GM18502 (cell line): ENCODE data around the gene PDHX.
"Not testable (repeated sequence)": the region's sequence is repeated elsewhere in the genome, so short reads cannot be mapped to it uniquely, and the experiment has no call there.

ENCODE experiments used
- ATAC-seq: cut with Tn5 transposase; IDR thresholded peaks from one replicate; pipeline ENCODE4 v1.9.1; 2021; ENCODE audit warnings: mild to moderate bottlenecking; ENCODE audit not compliant: unreplicated experiment, poor library complexity

PDHX gene

GRCh38 chr11:34909955-34910354, 6.5 kb upstream of the PDHX start:
- ATAC-seq, result no peak

- ATAC-seq, result peak; percentile 44
Observed at GRCh38 chr11:34910817-34911216, 5.6 kb upstream of the PDHX start.

- ATAC-seq, result no peak
Observed at GRCh38 chr11:34911676-34912075, 4.7 kb upstream of the PDHX start.

- ATAC-seq, result not testable (repeated sequence)
Observed at GRCh38 chr11:34913556-34913955, 2.9 kb upstream of the PDHX start.

DNA sequence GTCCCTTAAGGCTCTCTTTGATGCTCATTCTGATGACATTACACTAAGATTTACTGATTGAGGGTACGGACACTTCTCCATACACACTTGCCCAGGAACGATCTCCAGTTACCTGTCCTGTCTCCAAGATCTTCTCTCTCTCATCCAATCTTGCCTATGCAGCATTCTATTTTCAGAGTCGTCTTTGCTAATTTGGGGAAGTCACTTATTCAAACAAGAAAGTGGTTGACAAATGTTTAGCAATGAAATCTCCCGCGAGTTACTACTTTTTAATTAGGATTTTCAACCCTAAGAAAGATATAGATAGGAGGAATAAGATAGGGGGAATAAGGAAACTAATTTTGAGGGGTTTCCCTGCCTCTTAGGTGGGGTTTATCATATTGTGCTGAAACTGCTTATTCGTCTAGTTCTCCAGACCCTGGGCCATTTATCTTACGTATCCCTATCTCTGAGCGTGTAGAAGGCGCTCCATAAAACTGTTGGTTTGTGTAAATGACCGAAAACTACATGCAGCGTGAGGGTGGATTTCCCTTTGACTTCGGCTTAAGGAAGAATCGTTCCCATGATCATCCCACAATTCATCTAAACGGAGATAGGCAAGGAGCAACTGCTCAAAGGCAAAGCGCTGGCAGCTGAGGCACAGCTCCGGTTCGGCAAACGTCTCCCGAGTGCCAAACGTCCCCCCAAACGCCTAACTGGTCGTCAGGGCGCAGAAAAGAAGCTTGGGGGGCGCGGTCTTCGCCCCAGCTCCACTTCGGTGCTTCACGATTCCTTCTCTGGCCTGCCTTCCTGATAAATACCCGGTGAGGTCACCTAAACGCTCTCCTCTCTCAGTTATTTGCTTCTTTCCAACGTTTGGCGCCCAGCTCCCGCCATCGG, 1.0 kb upstream of the PDHX start:
- ATAC-seq, result peak; percentile 17

DNA sequence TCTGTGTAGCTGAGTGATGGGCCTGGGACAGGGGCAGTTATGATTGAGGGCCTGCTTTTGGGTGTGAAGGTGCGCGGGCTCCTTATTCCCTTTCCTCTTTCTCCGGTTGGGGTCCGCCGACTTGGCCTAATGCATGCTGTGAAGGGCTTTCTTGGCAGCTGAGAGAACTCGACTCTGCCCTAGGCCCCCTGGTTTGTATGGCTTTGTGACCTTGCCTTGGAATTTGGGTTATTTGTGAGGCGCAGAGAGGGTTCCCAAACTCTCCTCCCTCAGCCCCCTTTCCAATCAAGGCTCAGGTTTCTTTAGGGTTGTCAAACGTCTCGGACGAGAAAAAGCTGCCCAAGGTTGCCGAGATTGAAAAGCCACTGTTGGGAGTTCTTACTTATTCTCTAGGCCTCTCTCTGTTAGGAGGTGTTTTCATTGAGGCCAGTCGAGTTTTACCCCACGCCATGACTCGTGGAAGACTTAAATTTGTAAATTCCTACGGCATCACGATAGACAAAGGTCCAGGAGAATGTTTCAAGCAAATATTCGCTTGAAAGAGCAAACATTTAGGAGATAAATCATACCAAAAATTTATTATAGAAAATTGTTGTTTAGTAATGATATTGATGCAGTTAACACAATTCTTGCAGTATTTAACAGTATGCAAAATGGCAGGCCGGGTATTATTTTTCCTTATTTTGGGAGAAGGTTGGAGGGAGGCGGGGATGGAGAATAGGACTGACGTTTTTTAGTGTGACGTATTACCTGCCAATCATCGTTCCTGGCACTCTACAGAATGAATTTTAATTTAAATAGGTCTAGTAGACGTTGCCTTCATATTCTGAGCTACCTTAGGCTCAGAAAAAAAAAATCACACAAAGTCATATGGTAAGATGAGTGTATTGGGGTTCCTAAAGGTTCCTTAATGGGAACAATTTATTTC, 689 bp downstream of the PDHX start:
- no peak for ATAC-seq

DNA sequence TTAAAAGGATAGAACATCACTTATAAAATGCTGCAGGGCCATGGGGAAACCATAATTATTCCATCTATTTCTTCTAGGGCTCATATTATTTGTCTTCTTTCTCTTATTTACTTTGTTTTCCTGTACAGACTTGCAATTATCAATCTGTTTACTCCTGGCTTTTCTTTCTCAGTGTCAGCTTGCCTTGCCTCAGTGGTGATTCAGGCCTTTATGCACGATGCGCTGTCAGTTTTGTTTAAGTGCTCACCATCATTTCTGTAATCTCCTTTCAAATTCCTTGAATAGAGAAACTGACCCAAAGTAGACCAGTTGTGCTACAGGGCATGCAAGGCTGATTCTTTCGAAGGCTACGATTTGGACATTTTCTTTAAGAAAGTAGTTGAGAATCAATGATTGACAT, 4.7 kb downstream of the PDHX start:
- ATAC-seq, result no peak

DNA sequence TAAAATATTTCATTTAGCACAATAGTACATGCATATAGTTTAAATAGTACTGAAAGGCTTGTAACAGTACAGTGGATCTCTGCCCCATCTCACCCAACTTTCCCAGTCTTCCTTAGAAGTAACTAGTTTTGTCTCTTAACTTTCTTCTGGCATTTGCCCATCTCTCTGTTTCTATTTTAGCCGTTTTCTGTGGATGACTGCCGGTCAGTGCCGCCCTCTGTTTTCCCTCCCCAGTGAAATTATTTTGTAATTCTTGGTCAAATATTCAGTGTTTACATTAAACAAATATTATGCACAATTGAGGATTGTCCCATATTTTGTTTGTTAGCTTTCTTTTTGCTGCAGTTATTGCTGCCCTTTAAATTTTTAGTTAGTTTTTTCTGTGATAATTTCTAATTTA, 8.3 kb downstream of the PDHX start:
- ATAC-seq, result no peak

DNA sequence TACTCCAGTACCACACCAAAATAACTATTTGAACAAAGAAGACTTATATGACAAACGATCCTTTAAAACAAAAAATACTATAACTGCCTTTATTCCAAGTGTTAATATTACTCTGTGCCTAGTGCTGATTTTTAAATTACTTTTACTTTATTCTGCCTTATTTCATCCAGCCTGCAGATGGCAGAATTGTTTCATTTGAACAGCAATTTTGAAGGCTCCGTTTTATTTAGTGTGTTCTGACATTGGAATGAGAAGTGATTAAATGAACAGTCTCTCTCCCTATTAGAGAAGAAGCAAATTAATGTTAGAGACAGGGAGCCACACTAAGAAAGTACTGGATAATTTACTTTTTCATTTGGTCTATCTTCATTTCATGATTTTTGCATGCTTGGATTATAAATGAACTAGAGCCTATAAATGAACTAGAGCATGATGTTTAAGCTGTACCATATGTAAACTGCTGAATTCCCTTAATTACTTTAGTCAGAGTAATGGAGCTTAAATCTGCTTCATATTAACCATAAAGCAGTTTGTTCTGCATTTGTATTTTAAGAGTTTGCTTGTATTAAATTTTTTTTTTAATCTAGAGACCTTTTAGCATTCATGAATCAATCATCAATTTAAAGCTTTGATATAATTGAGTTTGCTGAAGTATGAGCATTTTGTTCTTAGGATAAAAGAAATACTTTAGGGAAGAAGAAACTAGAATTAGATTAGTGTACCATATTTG, 9.8 kb downstream of the PDHX start:
- no peak for ATAC-seq

GRCh38 chr11:34926831-34927132, 10.4 kb downstream of the PDHX start:
- no peak for ATAC-seq

DNA sequence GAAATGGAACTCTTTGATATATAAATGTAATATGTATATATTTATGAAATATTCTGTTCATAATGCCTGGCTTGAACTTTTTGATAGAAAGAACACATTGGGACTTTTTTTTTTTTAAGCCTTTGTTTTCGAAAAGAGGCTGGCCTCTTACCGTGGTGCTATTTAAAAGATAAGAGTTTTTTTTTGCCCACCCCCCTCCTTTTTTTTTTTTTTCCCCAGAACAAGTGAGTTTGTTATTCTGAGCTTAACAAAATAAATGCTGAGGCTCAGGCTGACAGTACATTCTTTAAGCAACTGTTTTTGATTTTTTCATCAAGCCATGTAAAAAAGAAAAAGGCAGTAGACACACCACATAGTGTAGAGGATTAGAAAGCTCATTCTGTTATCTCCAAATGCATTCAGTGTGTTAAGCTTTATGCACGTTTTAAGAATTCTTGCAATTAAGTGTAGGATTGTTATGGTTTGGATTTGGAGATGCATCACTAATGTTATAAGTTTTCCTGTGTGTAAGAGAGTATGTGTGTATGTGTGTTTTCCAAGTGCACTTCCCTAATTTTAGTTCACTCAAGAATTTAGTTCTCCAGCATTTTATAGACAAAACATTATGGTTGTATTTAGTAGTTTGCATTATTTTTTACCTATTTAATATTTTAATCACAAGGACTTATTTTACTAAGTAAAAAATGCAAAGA, 12.0 kb downstream of the PDHX start:
- no peak for ATAC-seq

GRCh38 chr11:34928960-34929680, 12.7 kb downstream of the PDHX start:
- ATAC-seq, result no peak

DNA sequence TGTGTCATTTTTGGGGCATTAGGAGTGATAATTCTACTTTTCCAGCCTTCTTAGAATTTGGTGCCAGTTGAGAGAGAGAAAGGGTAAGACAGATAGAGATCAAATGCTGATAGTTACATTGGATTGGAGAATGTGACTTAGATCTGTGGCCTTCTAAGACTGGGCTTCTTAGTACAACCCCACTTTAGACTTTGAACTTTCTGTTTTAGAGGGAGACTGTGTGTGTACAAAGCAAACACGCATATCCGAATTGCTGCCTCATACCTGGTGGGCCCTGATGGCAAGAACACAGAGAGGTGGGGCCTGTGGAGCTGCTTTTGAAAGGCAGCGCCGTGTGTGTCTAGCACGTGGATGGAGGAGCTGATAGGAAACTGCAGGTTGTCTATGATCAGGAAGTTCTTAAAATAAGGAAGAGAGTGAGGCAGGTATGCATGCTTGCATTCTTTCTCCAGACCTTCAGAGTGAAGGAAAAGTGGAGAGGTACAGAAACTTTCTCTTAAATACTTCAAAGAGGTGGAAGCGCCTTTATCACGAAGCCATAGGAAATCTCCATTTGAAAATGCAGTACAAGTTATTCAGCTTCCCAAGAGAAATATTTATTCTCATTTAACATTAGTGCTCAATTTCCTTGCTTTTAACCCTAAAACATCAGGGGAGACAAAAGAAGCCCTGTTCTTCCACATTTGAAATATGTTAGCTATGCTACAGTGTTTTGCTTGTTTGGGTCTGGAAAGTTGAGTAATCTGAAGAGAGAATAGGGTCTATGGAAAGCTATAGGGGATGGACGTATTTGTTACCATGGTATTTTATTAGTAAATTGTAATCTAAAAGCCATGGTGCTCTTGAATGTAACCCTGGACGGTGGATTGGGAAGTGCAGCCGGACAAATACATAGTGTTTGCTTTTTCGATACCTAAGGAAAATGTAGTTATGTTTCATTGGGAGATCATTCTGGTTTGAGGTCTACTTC, 13.7 kb downstream of the PDHX start:
- no peak for ATAC-seq

DNA sequence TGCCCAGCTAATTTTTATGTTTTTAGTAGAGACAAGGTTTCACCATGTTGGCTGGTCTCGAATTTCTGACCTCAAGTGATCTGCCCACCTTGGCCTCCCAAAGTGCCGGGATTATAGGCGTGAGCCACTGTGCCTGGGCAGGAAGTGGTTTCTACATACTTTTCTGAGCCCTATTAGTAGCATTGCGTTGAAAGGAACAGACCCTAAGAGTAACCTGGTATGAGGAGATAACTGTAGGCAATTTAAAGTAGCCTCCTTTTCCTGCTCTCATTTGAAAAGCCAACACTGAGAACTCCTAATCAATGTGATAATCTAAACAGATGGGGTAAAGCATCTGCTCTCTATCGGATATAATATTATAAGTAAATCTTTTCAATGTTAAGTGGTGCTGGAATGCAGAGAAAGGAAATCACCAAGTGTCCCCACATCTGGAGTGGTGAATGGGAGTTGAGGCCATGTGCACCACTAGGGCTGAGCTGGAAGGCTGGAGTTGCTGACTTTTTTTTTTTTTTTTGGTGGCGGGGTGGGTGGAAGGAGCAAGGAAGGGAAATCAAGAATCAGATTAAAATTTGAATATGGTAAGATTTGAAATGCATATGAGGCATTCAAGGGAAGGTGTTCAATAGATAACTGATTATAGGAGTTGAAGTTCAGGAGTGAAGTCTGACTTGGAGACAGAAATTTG, 20.7 kb downstream of the PDHX start:
- ATAC-seq, result no peak

DNA sequence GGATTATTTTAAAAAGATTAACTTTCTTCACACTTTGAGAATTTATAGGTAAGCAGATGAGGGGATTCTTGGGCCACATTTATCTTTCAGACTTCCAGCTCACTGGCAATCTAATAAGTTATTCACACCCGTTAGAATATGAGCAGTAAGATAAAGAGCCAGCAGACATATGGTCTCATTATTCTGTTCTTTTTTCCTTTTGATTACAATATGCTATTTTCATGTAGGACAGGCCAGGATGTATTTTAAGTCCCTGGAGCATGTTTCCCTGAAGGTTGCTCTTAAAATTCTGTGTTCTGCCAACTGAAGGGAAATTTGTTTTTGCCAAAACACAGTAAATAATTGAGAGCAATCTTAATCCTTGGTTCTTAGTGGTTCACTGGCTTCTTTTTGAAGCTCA, 22.2 kb downstream of the PDHX start:
- no peak for ATAC-seq

- ATAC-seq, result no peak
Observed at GRCh38 chr11:34940026-34940677, 23.7 kb downstream of the PDHX start.

GRCh38 chr11:34941688-34942087, 25.3 kb downstream of the PDHX start:
- no peak for ATAC-seq
